Measurements from ENCODE around the gene SLX4IP. TPM values are rescaled to one million over a fixed set of nuclear protein-coding genes. Genes with fewer than 3 reads are reported as not detected.

SLX4IP gene
- total RNA-seq, 4 donors from 2014 or later = 3.4 to 6.3 (median 3.9) TPM

DNA sequence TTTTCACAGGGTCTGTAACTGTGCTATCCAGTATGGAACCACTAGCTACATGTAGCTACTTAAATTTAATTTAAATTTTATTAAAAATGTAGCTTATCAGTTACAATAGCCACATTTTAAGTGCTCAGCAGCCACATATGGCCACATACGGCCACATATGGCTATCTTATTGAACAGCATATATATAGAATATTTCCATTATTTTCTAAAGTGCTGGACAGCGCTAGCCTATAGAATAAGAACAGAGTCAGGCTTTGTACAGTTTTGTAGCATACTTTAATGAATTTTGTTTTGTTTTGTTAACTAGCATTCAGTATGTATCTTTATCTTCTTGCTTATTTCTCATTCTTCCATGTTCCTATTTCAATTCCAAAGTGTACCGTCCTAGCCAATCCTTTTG, 120.3 kb downstream of the SLX4IP start:
- H3K27ac ChIP-seq = peak overlapping the region; percentile 46 to 82 (median 73)
- H3K27me3 ChIP-seq = no peaks in the 10 kb centered on the region
- H3K36me3 ChIP-seq = no peaks in the 10 kb centered on the region
- no peak for DNase-seq
- 91 to 93% methylated on average over 3 of the region's 3 CpGs for whole genome bisulfite sequencing, 2 donors
- peaks cover 18 to 82% (median 47%) of the 10 kb centered on the region in 3 donors for H3K4me1 ChIP-seq
- intact Hi-C loops (cut with DNase I) = loop anchor here (10.0 kb wide), 1 partner anchor 109 kb away; no protein-coding TSS in a partner anchor
- TF ChIP-seq POLR2A (IDR thresholded peaks at IDR 0.05) = no peak
- TF ChIP-seq, protein P1, sequence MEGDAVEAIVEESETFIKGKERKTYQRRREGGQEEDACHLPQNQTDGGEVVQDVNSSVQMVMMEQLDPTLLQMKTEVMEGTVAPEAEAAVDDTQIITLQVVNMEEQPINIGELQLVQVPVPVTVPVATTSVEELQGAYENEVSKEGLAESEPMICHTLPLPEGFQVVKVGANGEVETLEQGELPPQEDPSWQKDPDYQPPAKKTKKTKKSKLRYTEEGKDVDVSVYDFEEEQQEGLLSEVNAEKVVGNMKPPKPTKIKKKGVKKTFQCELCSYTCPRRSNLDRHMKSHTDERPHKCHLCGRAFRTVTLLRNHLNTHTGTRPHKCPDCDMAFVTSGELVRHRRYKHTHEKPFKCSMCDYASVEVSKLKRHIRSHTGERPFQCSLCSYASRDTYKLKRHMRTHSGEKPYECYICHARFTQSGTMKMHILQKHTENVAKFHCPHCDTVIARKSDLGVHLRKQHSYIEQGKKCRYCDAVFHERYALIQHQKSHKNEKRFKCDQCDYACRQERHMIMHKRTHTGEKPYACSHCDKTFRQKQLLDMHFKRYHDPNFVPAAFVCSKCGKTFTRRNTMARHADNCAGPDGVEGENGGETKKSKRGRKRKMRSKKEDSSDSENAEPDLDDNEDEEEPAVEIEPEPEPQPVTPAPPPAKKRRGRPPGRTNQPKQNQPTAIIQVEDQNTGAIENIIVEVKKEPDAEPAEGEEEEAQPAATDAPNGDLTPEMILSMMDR (IDR thresholded peaks at IDR 0.05) = no peak
- no peak overlapping the region for H3K4me3 ChIP-seq
- no peaks in the 10 kb centered on the region for H3K9me3 ChIP-seq

DNA sequence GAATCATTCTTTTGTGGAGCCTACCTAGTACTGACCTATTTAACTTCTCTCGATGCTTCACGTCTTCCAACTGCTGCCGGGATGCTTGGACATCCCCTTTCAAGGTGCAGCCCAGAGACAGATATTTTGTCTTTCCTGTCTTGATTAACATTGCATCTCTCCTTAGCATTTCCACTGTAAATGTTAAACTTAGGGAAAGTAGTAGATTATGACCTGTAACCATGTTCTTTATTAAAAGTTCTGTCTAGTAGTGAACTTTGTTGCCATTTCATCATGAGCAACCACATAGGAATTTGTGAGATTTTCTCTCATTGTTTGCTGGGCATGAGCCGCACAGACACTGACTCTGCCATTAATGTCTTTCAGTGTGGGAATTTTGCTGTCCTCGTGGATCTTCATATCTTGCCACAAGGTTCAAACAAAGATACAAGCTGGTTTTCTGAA, 120.8 kb downstream of the SLX4IP start:
- no peaks in the 10 kb centered on the region for H3K36me3 ChIP-seq
- no peaks in the 10 kb centered on the region for H3K27me3 ChIP-seq
- H3K4me1 ChIP-seq = peaks cover 18 to 82% (median 47%) of the 10 kb centered on the region in 3 donors
- 66 to 68% methylated on average over 5 of the region's 5 CpGs for WGBS, 2 donors
- peak overlapping the region; percentile 46 to 82 (median 73) for H3K27ac ChIP-seq
- H3K9me3 ChIP-seq = no peaks in the 10 kb centered on the region
- intact Hi-C loops (cut with DNase I) = loop anchor here (10.0 kb wide), 1 partner anchor 109 kb away; no protein-coding TSS in a partner anchor
- no peak for DNase-seq
- TF ChIP-seq, protein P1 (IDR thresholded peaks at IDR 0.05) = no peak
- TF ChIP-seq POLR2A (IDR thresholded peaks at IDR 0.05) = no peak
- no peak overlapping the region for H3K4me3 ChIP-seq

DNA sequence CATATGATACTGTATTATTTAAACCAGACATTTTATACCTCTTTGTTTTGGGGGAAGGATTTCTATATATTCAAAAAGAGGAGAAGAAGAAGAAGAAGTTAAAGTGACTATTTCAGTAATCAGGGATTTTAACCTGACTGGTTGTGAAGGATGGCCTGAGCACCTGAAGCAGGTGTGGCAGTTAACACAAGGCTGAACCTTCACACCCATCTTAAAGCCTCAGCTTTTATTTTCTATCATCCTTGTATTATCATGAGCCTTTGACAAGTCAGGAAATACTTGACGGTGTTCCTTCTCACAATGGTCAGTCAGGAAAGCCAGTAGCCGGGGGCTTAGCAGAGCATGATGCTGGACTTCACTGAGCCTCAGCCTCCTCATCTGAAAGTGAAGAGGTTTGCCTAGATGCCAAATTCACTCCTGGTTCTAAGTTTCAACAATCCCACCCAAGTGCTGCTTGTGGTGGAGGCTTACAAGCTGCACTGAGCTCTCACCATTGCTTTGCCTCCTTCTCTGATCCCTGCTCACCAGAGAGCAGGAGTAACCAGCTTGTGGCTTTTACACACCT, 121.5 kb downstream of the SLX4IP start:
- 46 to 64% methylated on average over 2 of the region's 2 CpGs for WGBS, 2 donors
- Histone ChIP-seq H3K27me3 (no peaks in the 10 kb centered on the region), H3K4me1 (peaks cover 18 to 79% (median 47%) of the 10 kb centered on the region in 3 donors), H3K4me3 (no peak overlapping the region), H3K36me3 (no peaks in the 10 kb centered on the region), H3K9me3 (no peaks in the 10 kb centered on the region), H3K27ac (peak overlapping the region; percentile 6 to 82 (median 73))
- intact Hi-C loops (cut with DNase I) = loop anchor here (10.0 kb wide), 1 partner anchor 108 kb away; no protein-coding TSS in a partner anchor
- DNase-seq = no peak
- TF ChIP-seq POLR2A (IDR thresholded peaks at IDR 0.05) = no peak
- TF ChIP-seq, protein P1 (IDR thresholded peaks at IDR 0.05) = no peak

DNA sequence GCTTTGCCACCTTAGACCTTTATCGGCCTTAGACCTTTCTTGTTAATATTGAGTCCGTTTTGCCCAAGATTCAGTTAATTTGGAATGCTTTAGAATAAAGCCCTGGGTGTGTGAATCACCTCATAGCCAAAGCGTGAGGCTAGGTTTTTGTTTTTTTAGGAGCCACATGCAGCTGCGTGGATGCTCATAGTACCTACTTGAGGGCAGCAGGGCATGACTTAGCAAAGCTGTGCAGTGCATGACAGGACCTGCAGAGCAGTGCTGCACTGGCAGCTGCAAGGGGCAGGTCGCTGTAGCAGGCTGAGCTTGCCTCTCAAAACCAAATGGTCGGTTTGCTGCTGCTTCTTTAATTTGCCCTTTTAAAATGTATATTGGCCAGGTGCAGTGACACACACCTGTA, 122.6 kb downstream of the SLX4IP start:
- TF ChIP-seq POLR2A (IDR thresholded peaks at IDR 0.05) = no peak
- Histone ChIP-seq H3K27me3 (no peaks in the 10 kb centered on the region), H3K36me3 (peaks cover 0 to 7% (median 0%) of the 10 kb centered on the region in 3 donors), H3K4me3 (no peak overlapping the region), H3K4me1 (peaks cover 18 to 68% (median 38%) of the 10 kb centered on the region in 3 donors), H3K9me3 (no peaks in the 10 kb centered on the region), H3K27ac (peak overlapping the region; percentile 72 to 82 (median 76))
- no peak for DNase-seq
- WGBS, 2 donors = 22 to 69% methylated on average over 4 to 5 of the region's 6 CpGs
- intact Hi-C loops (cut with DNase I) = loop anchor here (10.0 kb wide), 1 partner anchor 107 kb away; no protein-coding TSS in a partner anchor

DNA sequence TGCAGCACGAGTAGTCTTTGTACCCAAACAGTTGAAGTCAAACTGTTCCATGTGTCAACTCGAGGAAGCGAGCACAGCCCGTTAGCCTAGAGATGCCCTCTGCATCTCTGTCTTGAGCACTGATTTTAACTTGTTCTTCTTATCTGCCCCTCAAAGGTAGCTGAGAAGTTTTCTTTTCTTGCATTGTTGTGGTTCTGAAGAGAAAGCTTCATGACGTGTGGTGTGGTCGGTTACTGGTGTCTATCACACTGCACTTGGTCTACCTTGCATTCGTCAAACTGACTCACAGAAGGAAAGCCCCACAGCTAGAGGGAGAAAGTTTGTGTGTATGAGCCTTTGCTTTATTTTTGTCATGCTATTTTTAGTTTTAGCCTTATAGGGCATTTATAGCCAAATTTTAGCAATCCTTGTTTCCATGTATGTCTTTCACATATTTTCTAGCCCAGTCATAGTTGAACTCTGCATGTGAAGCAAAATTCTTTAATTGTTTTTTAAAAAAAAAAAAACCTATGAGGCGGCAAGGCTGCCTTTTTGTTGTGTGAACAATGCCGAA, 123.6 kb downstream of the SLX4IP start:
- no peaks in the 10 kb centered on the region for H3K9me3 ChIP-seq
- H3K27ac ChIP-seq = peak overlapping the region; percentile 72 to 82 (median 76)
- TF ChIP-seq, protein P1 (IDR thresholded peaks at IDR 0.05) = peak in 2 of 6 experiments; percentile 23 to 32
- no peak for TF ChIP-seq POLR2A (IDR thresholded peaks at IDR 0.05)
- intact Hi-C loops (cut with DNase I) = loop anchor here (10.0 kb wide), 1 partner anchor 106 kb away; no protein-coding TSS in a partner anchor
- 45 to 52% methylated on average over 9 of the region's 9 CpGs for WGBS, 2 donors
- peaks cover 0 to 7% (median 0%) of the 10 kb centered on the region in 3 donors for H3K36me3 ChIP-seq
- no peaks in the 10 kb centered on the region for H3K27me3 ChIP-seq
- peaks cover 18 to 58% (median 36%) of the 10 kb centered on the region in 3 donors for H3K4me1 ChIP-seq
- no peak for DNase-seq
- H3K4me3 ChIP-seq = peak overlapping the region in 1 of 4 donors; percentile 20

Data from esophagus squamous epithelium (tissue), 5 donors.